Fibroblast of the aortic adventitia (primary cell): ENCODE measurements around the gene TMEM37. TPM values are rescaled to one million over a fixed set of nuclear protein-coding genes. Genes with fewer than 3 reads are reported as not detected.

Source experiments
- DNase-seq: peaks from one replicate; pipeline ENCODE4 v3.0.0-alpha.2; 2010; ENCODE audit warnings: low read depth
- H3K4me3 ChIP-seq: 2 replicates; pipeline ENCODE4 v1.5.1; 2011; ENCODE audit warnings: low read depth, mild to moderate bottlenecking, control low read depth, low read length, moderate library complexity
- total RNA-seq: library from RNA; depleted of rRNA; stranded (reverse); fragments of >200 nt; gene quantifications from 2 replicates; pipeline ENCODE4 v1.2.3, GENCODE V29; 2012; ENCODE audit warnings: low replicate concordance
- TF ChIP-seq, protein P1 (sequence below): IDR thresholded peaks from 2 replicates; pipeline ENCODE4 v1.5.1; 2011; ENCODE audit warnings: mild to moderate bottlenecking, low read length, control low read depth, inconsistent platforms; ENCODE audit not compliant: insufficient read depth

The TMEM37 gene
- total RNA-seq, 1 donor: not detected

DNA sequence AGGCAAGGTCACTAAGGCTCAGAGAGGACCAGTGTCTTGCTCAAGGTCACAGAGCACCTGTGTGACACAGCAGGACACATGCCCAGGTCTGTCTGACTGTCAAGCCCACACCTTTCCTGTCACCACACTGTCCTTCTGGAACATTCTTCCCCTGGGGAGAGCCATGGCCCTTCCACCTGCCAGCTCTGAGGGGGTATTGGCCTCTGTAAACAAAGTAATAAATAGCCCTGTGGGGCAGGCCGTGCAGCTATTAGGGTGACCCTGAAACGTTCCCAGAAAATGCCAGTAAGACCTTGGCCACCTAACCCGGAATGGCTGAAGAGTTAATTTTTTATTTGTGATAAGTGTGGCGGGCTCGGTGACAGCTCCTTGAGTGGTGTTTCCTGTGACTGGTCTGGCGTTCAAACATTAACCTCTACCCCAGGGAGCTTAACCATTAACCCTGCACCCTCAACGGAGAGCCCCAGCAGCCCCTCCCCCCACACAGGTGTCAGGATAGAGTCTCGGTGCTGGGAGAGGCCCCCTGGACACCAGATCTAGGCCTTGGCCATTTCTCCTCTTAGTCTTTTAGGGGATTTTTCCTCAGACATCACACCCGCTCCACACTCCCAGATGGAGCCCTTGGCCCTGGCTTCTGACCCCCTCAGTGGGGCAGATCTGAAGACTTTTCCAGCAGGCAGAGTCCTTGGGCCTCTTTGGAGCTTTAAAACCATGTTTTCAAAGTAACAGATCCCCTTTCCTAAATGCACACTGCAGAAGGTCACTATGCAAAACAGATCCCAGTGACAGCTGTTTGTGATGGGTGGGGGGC lies 56.0 kb downstream of the TMEM37 start:
- no peak overlapping the region for H3K4me3 ChIP-seq
- DNase-seq: no peak
- TF ChIP-seq, protein P1, sequence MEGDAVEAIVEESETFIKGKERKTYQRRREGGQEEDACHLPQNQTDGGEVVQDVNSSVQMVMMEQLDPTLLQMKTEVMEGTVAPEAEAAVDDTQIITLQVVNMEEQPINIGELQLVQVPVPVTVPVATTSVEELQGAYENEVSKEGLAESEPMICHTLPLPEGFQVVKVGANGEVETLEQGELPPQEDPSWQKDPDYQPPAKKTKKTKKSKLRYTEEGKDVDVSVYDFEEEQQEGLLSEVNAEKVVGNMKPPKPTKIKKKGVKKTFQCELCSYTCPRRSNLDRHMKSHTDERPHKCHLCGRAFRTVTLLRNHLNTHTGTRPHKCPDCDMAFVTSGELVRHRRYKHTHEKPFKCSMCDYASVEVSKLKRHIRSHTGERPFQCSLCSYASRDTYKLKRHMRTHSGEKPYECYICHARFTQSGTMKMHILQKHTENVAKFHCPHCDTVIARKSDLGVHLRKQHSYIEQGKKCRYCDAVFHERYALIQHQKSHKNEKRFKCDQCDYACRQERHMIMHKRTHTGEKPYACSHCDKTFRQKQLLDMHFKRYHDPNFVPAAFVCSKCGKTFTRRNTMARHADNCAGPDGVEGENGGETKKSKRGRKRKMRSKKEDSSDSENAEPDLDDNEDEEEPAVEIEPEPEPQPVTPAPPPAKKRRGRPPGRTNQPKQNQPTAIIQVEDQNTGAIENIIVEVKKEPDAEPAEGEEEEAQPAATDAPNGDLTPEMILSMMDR: no peak

Other genes with a start within 250 kb of the TMEM37 start
- 7.0 and 50.9 TPM in 2 replicates for gene STEAP3, start 208.0 kb upstream of the TMEM37 start, total RNA-seq
- gene C2orf76, start 65.0 kb upstream of the TMEM37 start, total RNA-seq: 8.6 and 21.4 TPM in 2 replicates
- gene DBI, start 64.9 kb upstream of the TMEM37 start, total RNA-seq: 47.7 and 123 TPM in 2 replicates
- not detected in 2 replicates for gene SCTR, start 92.6 kb downstream of the TMEM37 start, total RNA-seq
- gene CFAP221, start 112.6 kb downstream of the TMEM37 start, total RNA-seq: not detected in 2 replicates
- 1.9 and 6.6 TPM in 2 replicates for gene TMEM177, start 247.3 kb downstream of the TMEM37 start, total RNA-seq